HL-60 (cell line): ENCODE results near the gene HEATR1.

ENCODE experiments used
- DNase-seq, 2 experiments: peaks; one replicate each; pipeline ENCODE4 v3.0.0-alpha.2; 2010 to 2020; ENCODE audit warnings: low read depth in 1 of 2, low spot score in 1 of 2
- H3K27ac ChIP-seq: fragments of 250-450 bp; sonication (Bioruptor Pico); replicated peaks from 2 replicates; pipeline ENCODE4 v1.5.1; 2020; ENCODE audit warnings: mild to moderate bottlenecking, moderate library complexity
- H3K27me3 ChIP-seq: fragments of 250-450 bp; sonication (Bioruptor Pico); 2 replicates; pipeline ENCODE4 v1.5.1; 2021; ENCODE audit warnings: mild to moderate bottlenecking, moderate library complexity; ENCODE audit not compliant: insufficient read depth, poor library complexity, severe bottlenecking
- H3K4me3 ChIP-seq: replicated peaks from 2 replicates; pipeline ENCODE4 v1.5.1; 2011; ENCODE audit warnings: mild to moderate bottlenecking, control low read depth, low read length; ENCODE audit not compliant: insufficient read depth
- CTCF ChIP-seq: IDR thresholded peaks from one replicate; pipeline ENCODE4 v1.5.1; 2011; ENCODE audit warnings: low read length, control low read depth, inconsistent platforms; ENCODE audit not compliant: insufficient read depth
- GABPA ChIP-seq: IDR thresholded peaks from 2 replicates; pipeline ENCODE4 v1.6.1; 2012; ENCODE audit warnings: low read depth
- POLR2AphosphoS5 ChIP-seq: IDR thresholded peaks from 2 replicates; pipeline ENCODE4 v1.6.1; 2012; ENCODE audit warnings: low read depth
- REST ChIP-seq: IDR thresholded peaks from 2 replicates; pipeline ENCODE4 v1.6.1; 2012; ENCODE audit warnings: low read depth; ENCODE audit not compliant: insufficient replicate concordance
- SPI1 ChIP-seq: IDR thresholded peaks from 2 replicates; pipeline ENCODE4 v1.6.1; 2012; ENCODE audit warnings: low read depth, mild to moderate bottlenecking, borderline replicate concordance

HEATR1 gene

GRCh38 chr1:236526079-236526478, 78.2 kb downstream of the HEATR1 start:
- no peak for DNase-seq
- Histone ChIP-seq H3K4me3 (no peak overlapping the region), H3K27ac (no peak overlapping the region), H3K27me3 (no peaks in the 10 kb centered on the region)
- no peak for TF ChIP-seq GABPA
- TF ChIP-seq POLR2AphosphoS5: no peak
- TF ChIP-seq REST: no peak
- TF ChIP-seq CTCF: no peak
- TF ChIP-seq SPI1: no peak

- DNase-seq: no peak
- H3K27ac ChIP-seq: peak overlapping the region; percentile 73
- peak overlapping the region; percentile 100 for H3K4me3 ChIP-seq
- TF ChIP-seq SPI1: peak; percentile 51; the same call in 1 of the 2 replicates
- TF ChIP-seq GABPA: no peak
- H3K27me3 ChIP-seq: no peaks in the 10 kb centered on the region
Measured at GRCh38 chr1:236524895-236525184, 79.5 kb downstream of the HEATR1 start.

- H3K27me3 ChIP-seq: no peaks in the 10 kb centered on the region
- H3K27ac ChIP-seq: peak overlapping the region; percentile 73
- DNase-seq: peak; percentile 78 to 81
- H3K4me3 ChIP-seq: peak overlapping the region; percentile 100
- TF ChIP-seq GABPA: no peak
- TF ChIP-seq REST: peak; percentile 26
- no peak for TF ChIP-seq CTCF
- TF ChIP-seq SPI1: no peak
- TF ChIP-seq POLR2AphosphoS5: peak; percentile 40; the same call in 1 of the 2 replicates
Measured at GRCh38 chr1:236524142-236524894, 80.0 kb downstream of the HEATR1 start.

GRCh38 chr1:236523704-236524141, 80.6 kb downstream of the HEATR1 start, which contains the start of gene LGALS8:
Gene LGALS8, plus strand, starts transcription at chr1:236523982. Its CDS starts 2,089 bp downstream, at chr1:236526071.
- no peaks in the 10 kb centered on the region for H3K27me3 ChIP-seq
- TF ChIP-seq REST (no peak), POLR2AphosphoS5 (peak; percentile 40; the same call in 1 of the 2 replicates), SPI1 (peak; percentile 29; the same call in 1 of the 2 replicates), GABPA (no peak)
- peak; percentile 77 to 87 for DNase-seq
- peak within 1 kb of the TSS; percentile 73 for H3K27ac ChIP-seq
- H3K4me3 ChIP-seq: peak within 1 kb of the TSS; percentile 100
